Loucy (cell line): Measurements from ENCODE around the gene PTPRN2.

Experiments used
- H2AFZ ChIP-seq: fragments of 200-600 bp; sonication (generic); 2 replicates; pipeline ENCODE4 v1.6.0; 2016; ENCODE audit warnings: antibody characterized with exemption, mild to moderate bottlenecking, low read length, moderate library complexity
- H3F3A ChIP-seq: fragments of 200-600 bp; 2 replicates; pipeline ENCODE4 v1.6.0; 2016; ENCODE audit warnings: antibody characterized with exemption, low read depth, mild to moderate bottlenecking
- H3K27me3 ChIP-seq: fragments of 200-600 bp; sonication (generic); 2 replicates; pipeline ENCODE4 v1.6.1; 2014; ENCODE audit warnings: low read length, mild to moderate bottlenecking; ENCODE audit not compliant: insufficient read depth, poor library complexity, severe bottlenecking
- H3K36me3 ChIP-seq: fragments of 200-600 bp; sonication (generic); 2 replicates; pipeline ENCODE4 v1.6.1; 2016; ENCODE audit warnings: low read length; ENCODE audit not compliant: insufficient read depth
- H3K4me1 ChIP-seq: fragments of 200-600 bp; sonication (generic); 2 replicates; pipeline ENCODE4 v1.5.1; 2014; ENCODE audit warnings: low read length, mild to moderate bottlenecking; ENCODE audit not compliant: insufficient read depth, poor library complexity, severe bottlenecking
- H3K4me2 ChIP-seq: fragments of 200-600 bp; sonication (generic); 2 replicates; pipeline ENCODE4 v1.6.0; 2014; ENCODE audit warnings: antibody characterized with exemption, low read length, low read depth, mild to moderate bottlenecking; ENCODE audit not compliant: poor library complexity, severe bottlenecking
- H3K4me3 ChIP-seq: fragments of 200-600 bp; sonication (generic); 2 replicates; pipeline ENCODE4 v1.5.1; 2014; ENCODE audit warnings: low read length, mild to moderate bottlenecking, mixed read lengths; ENCODE audit not compliant: poor library complexity, severe bottlenecking
- H3K79me2 ChIP-seq: fragments of 200-600 bp; sonication (generic); 2 replicates; pipeline ENCODE4 v1.6.1; 2014; ENCODE audit warnings: low read length; ENCODE audit not compliant: insufficient read depth
- H3K9ac ChIP-seq: fragments of 200-600 bp; sonication (generic); 2 replicates; pipeline ENCODE4 v1.6.0; 2014; ENCODE audit warnings: mild to moderate bottlenecking, low read depth, low read length, moderate library complexity; ENCODE audit not compliant: poor library complexity, severe bottlenecking
- H3K9me2 ChIP-seq: fragments of 200-600 bp; sonication (generic); replicated peaks from 2 replicates; pipeline ENCODE4 v1.6.1; 2016; ENCODE audit warnings: low read depth, low read length, mixed read lengths
- H3K9me3 ChIP-seq: fragments of 200-600 bp; sonication (generic); 2 replicates; pipeline ENCODE4 v1.6.1; 2014; ENCODE audit warnings: mild to moderate bottlenecking, antibody characterized with exemption, low read length, low read depth; ENCODE audit not compliant: insufficient read depth
- H4K20me1 ChIP-seq: fragments of 200-600 bp; sonication (generic); 2 replicates; pipeline ENCODE4 v1.6.0; 2014; ENCODE audit warnings: antibody characterized with exemption, low read length, mild to moderate bottlenecking; ENCODE audit not compliant: insufficient read depth, poor library complexity, severe bottlenecking
- EZH2phosphoT487 ChIP-seq: fragments of 200-600 bp; IDR thresholded peaks from 2 replicates; pipeline ENCODE4 v1.6.1; 2018; ENCODE audit warnings: antibody characterized with exemption, mild to moderate bottlenecking, moderate library complexity, borderline replicate concordance
- TF ChIP-seq, protein P1 (sequence below): fragments of 200-600 bp; sonication (generic); conservative IDR thresholded peaks from 2 replicates; pipeline ENCODE4 v1.5.1; 2014; ENCODE audit warnings: mild to moderate bottlenecking, antibody characterized with exemption, low read length

PTPRN2 gene

DNA sequence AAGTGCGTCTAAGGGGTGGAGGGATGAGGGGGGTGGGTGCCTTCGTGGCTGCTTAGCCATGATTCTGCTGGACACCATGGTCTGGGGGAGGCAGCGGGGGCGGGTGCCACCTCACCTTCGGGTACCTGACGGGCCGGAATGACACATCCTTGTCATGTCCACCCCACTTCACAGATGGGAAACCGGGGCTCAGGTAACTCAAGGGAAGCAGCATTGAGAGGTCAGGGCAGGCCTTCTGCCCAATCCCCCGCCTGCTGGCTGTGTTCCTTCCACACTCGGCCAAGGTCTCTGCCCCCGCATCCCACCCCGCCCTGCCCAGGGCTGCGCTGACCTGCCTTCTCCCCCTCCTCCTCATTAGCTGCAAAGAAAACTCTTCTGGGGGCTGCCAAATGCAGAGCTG lies 598.0 kb downstream of the PTPRN2 start:
- Histone ChIP-seq H3K4me3 (no peak overlapping the region), H3K9me3 (no peaks in the 10 kb centered on the region; the same call in 1 of the 2 replicates), H3K9me2 (no peaks in the 10 kb centered on the region), H4K20me1 (no peaks in the 10 kb centered on the region), H3K9ac (no peak overlapping the region), H3K4me1 (no peaks in the 10 kb centered on the region), H3F3A (no peaks in the 10 kb centered on the region), H3K27me3 (no peaks in the 10 kb centered on the region), H3K36me3 (no peaks in the 10 kb centered on the region), H3K4me2 (no peak overlapping the region), H3K79me2 (no peaks in the 10 kb centered on the region), H2AFZ (no peak overlapping the region)
- TF ChIP-seq, protein P1, sequence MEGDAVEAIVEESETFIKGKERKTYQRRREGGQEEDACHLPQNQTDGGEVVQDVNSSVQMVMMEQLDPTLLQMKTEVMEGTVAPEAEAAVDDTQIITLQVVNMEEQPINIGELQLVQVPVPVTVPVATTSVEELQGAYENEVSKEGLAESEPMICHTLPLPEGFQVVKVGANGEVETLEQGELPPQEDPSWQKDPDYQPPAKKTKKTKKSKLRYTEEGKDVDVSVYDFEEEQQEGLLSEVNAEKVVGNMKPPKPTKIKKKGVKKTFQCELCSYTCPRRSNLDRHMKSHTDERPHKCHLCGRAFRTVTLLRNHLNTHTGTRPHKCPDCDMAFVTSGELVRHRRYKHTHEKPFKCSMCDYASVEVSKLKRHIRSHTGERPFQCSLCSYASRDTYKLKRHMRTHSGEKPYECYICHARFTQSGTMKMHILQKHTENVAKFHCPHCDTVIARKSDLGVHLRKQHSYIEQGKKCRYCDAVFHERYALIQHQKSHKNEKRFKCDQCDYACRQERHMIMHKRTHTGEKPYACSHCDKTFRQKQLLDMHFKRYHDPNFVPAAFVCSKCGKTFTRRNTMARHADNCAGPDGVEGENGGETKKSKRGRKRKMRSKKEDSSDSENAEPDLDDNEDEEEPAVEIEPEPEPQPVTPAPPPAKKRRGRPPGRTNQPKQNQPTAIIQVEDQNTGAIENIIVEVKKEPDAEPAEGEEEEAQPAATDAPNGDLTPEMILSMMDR: no peak
- no peak for TF ChIP-seq EZH2phosphoT487

GRCh38 chr7:157987906-157988305 lies 599.7 kb downstream of the PTPRN2 start:
- H3K4me1 ChIP-seq: no peaks in the 10 kb centered on the region
- H3K9me2 ChIP-seq: no peaks in the 10 kb centered on the region
- H3K36me3 ChIP-seq: no peaks in the 10 kb centered on the region
- H3K9me3 ChIP-seq: no peaks in the 10 kb centered on the region; the same call in 1 of the 2 replicates
- TF ChIP-seq EZH2phosphoT487: no peak
- TF ChIP-seq, protein P1: no peak
- no peak overlapping the region for H3K4me3 ChIP-seq
- H3K27me3 ChIP-seq: no peaks in the 10 kb centered on the region
- H3K4me2 ChIP-seq: no peak overlapping the region
- H4K20me1 ChIP-seq: no peaks in the 10 kb centered on the region
- H3K9ac ChIP-seq: no peak overlapping the region
- H2AFZ ChIP-seq: no peak overlapping the region
- no peaks in the 10 kb centered on the region for H3F3A ChIP-seq
- H3K79me2 ChIP-seq: no peaks in the 10 kb centered on the region

DNA sequence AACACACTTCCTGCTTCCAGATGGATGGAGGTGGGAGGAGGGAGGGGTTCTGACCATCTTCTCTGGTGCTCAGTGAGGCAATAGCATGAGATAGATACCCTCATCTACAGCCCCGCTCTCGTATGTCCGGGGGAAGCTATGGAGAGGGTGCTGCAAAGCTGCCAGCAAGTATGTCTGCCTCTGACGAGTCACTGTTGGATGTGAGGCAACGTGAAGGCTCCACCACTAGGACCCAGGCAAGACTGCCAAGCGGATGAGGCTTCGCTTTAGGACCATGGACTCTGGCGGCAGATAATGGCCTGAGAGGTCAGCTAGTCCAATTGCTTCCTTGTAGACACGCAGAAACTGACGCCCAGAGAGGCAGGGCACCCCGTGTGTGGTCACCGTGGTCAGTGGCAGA lies 601.6 kb downstream of the PTPRN2 start:
- Histone ChIP-seq H2AFZ (no peak overlapping the region), H3K4me2 (no peak overlapping the region), H3F3A (no peaks in the 10 kb centered on the region), H3K27me3 (no peaks in the 10 kb centered on the region), H3K79me2 (no peaks in the 10 kb centered on the region), H3K9me2 (no peaks in the 10 kb centered on the region), H4K20me1 (no peaks in the 10 kb centered on the region), H3K4me1 (no peaks in the 10 kb centered on the region), H3K36me3 (no peaks in the 10 kb centered on the region), H3K9ac (no peak overlapping the region), H3K4me3 (no peak overlapping the region), H3K9me3 (no peaks in the 10 kb centered on the region; the same call in 1 of the 2 replicates)
- TF ChIP-seq, protein P1: no peak
- TF ChIP-seq EZH2phosphoT487: no peak
